Measurements from ENCODE around the gene CISD1.

DNA sequence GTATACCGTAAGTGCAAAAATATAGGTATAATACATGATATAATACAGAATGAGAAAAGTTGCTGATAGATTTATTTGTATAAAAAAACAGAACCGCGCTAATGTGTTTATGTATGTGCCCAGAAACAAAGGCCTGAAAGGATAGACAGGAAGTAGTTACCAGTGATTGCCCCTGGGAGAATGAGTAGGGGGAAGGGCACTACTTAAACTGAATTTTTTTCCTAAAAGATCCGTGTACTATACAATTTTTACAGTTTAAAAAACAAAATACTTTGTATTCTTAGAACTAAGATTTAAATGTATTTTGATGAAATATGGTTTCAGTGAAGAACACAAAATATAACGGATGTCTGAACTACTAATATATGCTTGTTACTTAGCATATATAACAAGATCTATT, 4.2 kb upstream of the CISD1 start:
- TF ChIP-seq POLR2AphosphoS5 (IDR thresholded peaks at IDR 0.05; ENCODE audit: low read depth, low read length) (no peak), TAF1 (IDR thresholded peaks at IDR 0.05; ENCODE audit: borderline replicate concordance, insufficient read depth, low read length) (no peak), SIN3A (IDR thresholded peaks at IDR 0.05; ENCODE audit: borderline replicate concordance, insufficient read depth, low read length) (no peak), FOXP2 (optimal IDR thresholded peaks at IDR 0.05; ENCODE audit: borderline replicate concordance, extremely low read depth, extremely low read length, insufficient read depth) (no peak)
- TF ChIP-seq, protein P1, sequence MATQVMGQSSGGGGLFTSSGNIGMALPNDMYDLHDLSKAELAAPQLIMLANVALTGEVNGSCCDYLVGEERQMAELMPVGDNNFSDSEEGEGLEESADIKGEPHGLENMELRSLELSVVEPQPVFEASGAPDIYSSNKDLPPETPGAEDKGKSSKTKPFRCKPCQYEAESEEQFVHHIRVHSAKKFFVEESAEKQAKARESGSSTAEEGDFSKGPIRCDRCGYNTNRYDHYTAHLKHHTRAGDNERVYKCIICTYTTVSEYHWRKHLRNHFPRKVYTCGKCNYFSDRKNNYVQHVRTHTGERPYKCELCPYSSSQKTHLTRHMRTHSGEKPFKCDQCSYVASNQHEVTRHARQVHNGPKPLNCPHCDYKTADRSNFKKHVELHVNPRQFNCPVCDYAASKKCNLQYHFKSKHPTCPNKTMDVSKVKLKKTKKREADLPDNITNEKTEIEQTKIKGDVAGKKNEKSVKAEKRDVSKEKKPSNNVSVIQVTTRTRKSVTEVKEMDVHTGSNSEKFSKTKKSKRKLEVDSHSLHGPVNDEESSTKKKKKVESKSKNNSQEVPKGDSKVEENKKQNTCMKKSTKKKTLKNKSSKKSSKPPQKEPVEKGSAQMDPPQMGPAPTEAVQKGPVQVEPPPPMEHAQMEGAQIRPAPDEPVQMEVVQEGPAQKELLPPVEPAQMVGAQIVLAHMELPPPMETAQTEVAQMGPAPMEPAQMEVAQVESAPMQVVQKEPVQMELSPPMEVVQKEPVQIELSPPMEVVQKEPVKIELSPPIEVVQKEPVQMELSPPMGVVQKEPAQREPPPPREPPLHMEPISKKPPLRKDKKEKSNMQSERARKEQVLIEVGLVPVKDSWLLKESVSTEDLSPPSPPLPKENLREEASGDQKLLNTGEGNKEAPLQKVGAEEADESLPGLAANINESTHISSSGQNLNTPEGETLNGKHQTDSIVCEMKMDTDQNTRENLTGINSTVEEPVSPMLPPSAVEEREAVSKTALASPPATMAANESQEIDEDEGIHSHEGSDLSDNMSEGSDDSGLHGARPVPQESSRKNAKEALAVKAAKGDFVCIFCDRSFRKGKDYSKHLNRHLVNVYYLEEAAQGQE (IDR thresholded peaks at IDR 0.05; ENCODE audit: insufficient read depth in 1 of 2, low read depth in 2 of 2, low read length in 2 of 2): no peak
